GM23338 (cell line): ENCODE measurements around the gene PARVB. TPM values are rescaled to one million over a fixed set of nuclear protein-coding genes. Genes with fewer than 3 reads are reported as not detected.

Experiments used
- ATAC-seq: fragments of 200-7000 bp; cut with Tn5 transposase; 3 replicates; pipeline ENCODE4 v1.9.1; 2020
- DNase-seq: peaks from one replicate; pipeline ENCODE4 v3.0.0-alpha.2; 2015; ENCODE audit warnings: low spot score
- H2AFZ ChIP-seq: fragments of 200-600 bp; sonication (generic); 2 replicates; pipeline ENCODE4 v1.8.0; 2016; ENCODE audit warnings: antibody characterized with exemption, mild to moderate bottlenecking, moderate library complexity
- H3F3A ChIP-seq: fragments of 200-600 bp; sonication (generic); replicated peaks from 2 replicates; pipeline ENCODE4 v1.8.0; 2017; ENCODE audit warnings: antibody characterized with exemption, mixed run types, low read depth
- H3K27ac ChIP-seq: fragments of 200-600 bp; sonication (generic); 2 replicates; pipeline ENCODE4 v1.6.1; 2016; ENCODE audit warnings: low read depth
- H3K27me3 ChIP-seq: fragments of 200-600 bp; sonication (generic); 2 replicates; pipeline ENCODE4 v1.8.0; 2016; ENCODE audit warnings: mild to moderate bottlenecking, mixed run types, moderate library complexity; ENCODE audit not compliant: insufficient read depth
- H3K36me3 ChIP-seq: fragments of 200-600 bp; sonication (generic); 2 replicates; pipeline ENCODE4 v1.8.0; 2016; ENCODE audit warnings: mild to moderate bottlenecking; ENCODE audit not compliant: insufficient read depth
- H3K4me1 ChIP-seq: fragments of 200-600 bp; sonication (generic); 2 replicates; pipeline ENCODE4 v1.8.0; 2016; ENCODE audit warnings: mild to moderate bottlenecking, moderate library complexity; ENCODE audit not compliant: insufficient read depth
- H3K4me2 ChIP-seq: fragments of 200-600 bp; sonication (generic); 2 replicates; pipeline ENCODE4 v1.7.1; 2017; ENCODE audit warnings: mixed run types
- H3K4me3 ChIP-seq: fragments of 200-600 bp; sonication (generic); 2 replicates; pipeline ENCODE4 v1.6.1; 2016; ENCODE audit warnings: mixed run types
- H3K79me2 ChIP-seq: fragments of 200-600 bp; sonication (generic); replicated peaks from 2 replicates; pipeline ENCODE4 v1.8.0; 2017; ENCODE audit warnings: mild to moderate bottlenecking; ENCODE audit not compliant: insufficient read depth
- H3K9me2 ChIP-seq: fragments of 200-600 bp; sonication (generic); 2 replicates; pipeline ENCODE4 v1.8.0; 2017; ENCODE audit not compliant: insufficient read depth
- H4K20me1 ChIP-seq: fragments of 200-600 bp; sonication (generic); replicated peaks from 2 replicates; pipeline ENCODE4 v1.8.0; 2017; ENCODE audit warnings: mild to moderate bottlenecking; ENCODE audit not compliant: insufficient read depth
- H3K27ac Mint-ChIP-seq: 2 replicates; pipeline ENCODE4 v1.8.0; 2020; ENCODE audit warnings: inconsistent platforms, mild to moderate bottlenecking, moderate library complexity, mixed read lengths
- H3K27me3 Mint-ChIP-seq: 3 replicates; pipeline ENCODE4 v1.8.0; 2022; ENCODE audit warnings: low read depth, mild to moderate bottlenecking, moderate library complexity, mixed read lengths, inconsistent platforms; ENCODE audit not compliant: insufficient read depth, poor library complexity
- H3K36me3 Mint-ChIP-seq: 3 replicates; pipeline ENCODE4 v1.8.0; 2021; ENCODE audit warnings: low read depth, mild to moderate bottlenecking, inconsistent platforms, moderate library complexity, mixed read lengths
- H3K4me1 Mint-ChIP-seq: 3 replicates; pipeline ENCODE4 v1.8.0; 2020; ENCODE audit warnings: mild to moderate bottlenecking, inconsistent platforms, mixed read lengths
- H3K4me3 Mint-ChIP-seq: 3 replicates; pipeline ENCODE4 v1.8.0; 2021; ENCODE audit warnings: moderate library complexity, mild to moderate bottlenecking, inconsistent platforms, mixed read lengths
- H3K9me3 Mint-ChIP-seq: 3 replicates; pipeline ENCODE4 v1.8.0; 2020; ENCODE audit warnings: moderate library complexity, mild to moderate bottlenecking, inconsistent platforms, mixed read lengths
- CREB1 ChIP-seq: fragments of 250-450 bp; sonication (Bioruptor Pico); IDR thresholded peaks from 2 replicates; pipeline ENCODE4 v1.5.0; 2020; ENCODE audit warnings: low read depth, mild to moderate bottlenecking, moderate library complexity
- CTCF ChIP-seq, 2 experiments: fragments of 200-600 bp in 1 of 2; sonication (generic) in 1 of 2; conservative IDR thresholded peaks; 2 replicates each; pipeline versions ENCODE4 v1.5.1 to v1.6.1; 2016 to 2017; ENCODE audit warnings: antibody characterized with exemption in 2 of 2, low read depth in 2 of 2, mild to moderate bottlenecking in 2 of 2, moderate library complexity in 1 of 2
- EZH2phosphoT487 ChIP-seq: fragments of 200-600 bp; sonication (generic); IDR thresholded peaks from one replicate; pipeline ENCODE4 v1.8.1; 2018; ENCODE audit warnings: antibody characterized with exemption; ENCODE audit not compliant: unreplicated experiment
- JUNB ChIP-seq: IDR thresholded peaks from one replicate; pipeline ENCODE4 v1.6.1; 2016; ENCODE audit warnings: antibody characterized with exemption; ENCODE audit not compliant: unreplicated experiment
- NANOG ChIP-seq: IDR thresholded peaks from 2 replicates; pipeline ENCODE4 v1.6.1; 2016; ENCODE audit warnings: antibody characterized with exemption, borderline replicate concordance
- ZNF331 ChIP-seq: fragments of 250-450 bp; sonication (Bioruptor Pico); IDR thresholded peaks from 2 replicates; pipeline ENCODE4 v1.5.0; 2020; ENCODE audit warnings: low read depth, mild to moderate bottlenecking, moderate library complexity
- ZNF462 ChIP-seq: fragments of 250-450 bp; sonication (Bioruptor Pico); IDR thresholded peaks from 2 replicates; pipeline ENCODE4 v1.5.0; 2020; ENCODE audit warnings: mild to moderate bottlenecking, moderate library complexity
- polyA plus RNA-seq: library from polyadenylated mRNA; unstranded; fragments of >200 nt; fragmentation: Nextera tagmentation; extraction: Ambion mirVana; gene quantifications from 2 replicates; pipeline ENCODE4 v1.2.1, GENCODE V29; 2016
- total RNA-seq: library from RNA; depleted of rRNA; stranded (reverse); fragments of >200 nt; shearing (Covaris generic); gene quantifications from 2 replicates; pipeline ENCODE4 v1.2.3, GENCODE V29; 2014

The PARVB gene
- total and polyA plus RNA-seq, 2 experiments from 2014 or later, result 4.3 to 7.7 TPM

- ATAC-seq (no peak), DNase-seq (no peak)
- Histone ChIP-seq H4K20me1 (no peaks in the 10 kb centered on the region), H3K36me3 (no peaks in the 10 kb centered on the region), H3K27ac (no peak overlapping the region), H3K4me1 (peaks cover 18% of the 10 kb centered on the region), H3F3A (peaks cover 19% of the 10 kb centered on the region), H3K4me2 (no peak overlapping the region), H3K27me3 (no peaks in the 10 kb centered on the region), H3K79me2 (no peaks in the 10 kb centered on the region), H3K4me3 (no peak overlapping the region), H3K9me2 (no peaks in the 10 kb centered on the region), H2AFZ (no peak overlapping the region)
- H3K27me3 Mint-ChIP-seq, result peaks cover 7% of the 10 kb centered on the region
- TF ChIP-seq CTCF (conservative IDR thresholded peaks at IDR 0.05; ENCODE audit: low read depth in 2 of 2) (no peak), ZNF331 (no peak), JUNB (no peak), CREB1 (CRISPR knock-in tag) (no peak), ZNF462 (CRISPR knock-in tag) (no peak), NANOG (no peak), EZH2phosphoT487 (no peak)
- H3K9me3 Mint-ChIP-seq, result no peaks in the 10 kb centered on the region
- H3K36me3 Mint-ChIP-seq, result peaks cover 6% of the 10 kb centered on the region; the same call in 1 of the 3 replicates
- no peak overlapping the region for H3K27ac Mint-ChIP-seq
- no peak overlapping the region for H3K4me3 Mint-ChIP-seq
- H3K4me1 Mint-ChIP-seq, result peaks cover 35% of the 10 kb centered on the region
These were observed 127.6 kb downstream of the PARVB start for GRCh38 chr22:44151676-44152075.
